Occipital lobe (tissue), 1 donor: ENCODE measurements around the gene CD2. TPM values are rescaled to one million over a fixed set of nuclear protein-coding genes. Genes with fewer than 3 reads are reported as not detected.

ENCODE experiments used
- total RNA-seq: library from RNA; depleted of rRNA; stranded (reverse); fragments of >200 nt; gene quantifications from one replicate; pipeline ENCODE4 v1.2.3, GENCODE V29; 2014

The CD2 gene
- total RNA-seq, 1 donor from 2014 or later = not detected

Other genes with a start within 250 kb of the CD2 start
- gene CD58, start 183.4 kb upstream of the CD2 start, total RNA-seq = 7.3 TPM
- gene IGSF3, start 86.7 kb upstream of the CD2 start, total RNA-seq = 115 TPM
- 52.7 TPM for gene PTGFRN, start 155.5 kb downstream of the CD2 start, total RNA-seq
- 1.1 TPM for gene CD101, start 247.3 kb downstream of the CD2 start, total RNA-seq